ENCODE data around the gene CALHM3. TPM values are rescaled to one million over a fixed set of nuclear protein-coding genes. Genes with fewer than 3 reads are reported as not detected.

CALHM3 gene
- total and polyA plus RNA-seq, 2 donors (not counting 3 experiments of a cell fraction or from before 2014, with no cell fraction given) = not detected

DNA sequence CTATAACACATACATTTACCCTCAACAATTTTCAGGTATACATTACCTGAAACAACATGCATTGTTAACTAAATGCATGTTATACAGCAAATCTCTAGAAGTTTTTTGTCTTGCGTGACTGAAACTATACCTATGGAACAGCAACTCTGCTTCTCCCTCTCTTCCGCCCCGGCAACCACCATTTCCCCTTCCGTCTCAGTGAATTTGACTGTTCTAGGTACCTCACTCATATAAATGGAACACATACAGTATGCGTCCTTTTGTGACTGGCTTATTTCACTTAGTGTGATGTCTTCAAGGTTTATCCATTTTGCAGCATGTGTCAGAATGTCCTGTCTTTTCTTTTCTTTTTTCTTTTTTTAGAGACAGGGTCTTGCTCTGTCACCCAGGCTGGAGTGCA, 49.4 kb downstream of the CALHM3 start:
- Histone ChIP-seq H3K79me2 (ENCODE audit: control insufficient read depth, insufficient read depth, low read length) (no peaks in the 10 kb centered on the region), H3K36me3 (ENCODE audit: control insufficient read depth in 2 of 2, extremely low read depth in 1 of 2, insufficient read depth in 2 of 2, low read length in 2 of 2) (peaks cover 16 to 27% of the 10 kb centered on the region in 2 experiments), H4K20me1 (replicated peaks; ENCODE audit: control insufficient read depth, extremely low read depth, insufficient read depth, low read length) (no peaks in the 10 kb centered on the region), H3K9ac (replicated peaks; ENCODE audit: extremely low read depth, insufficient read depth, low read length) (no peak overlapping the region), H3K27ac (ENCODE audit: insufficient read depth, low read depth, low read length) (no peak overlapping the region), H3K27me3 (ENCODE audit: control insufficient read depth in 2 of 2, insufficient read depth in 2 of 2, low read length in 2 of 2) (no peaks in the 10 kb centered on the region), H2AFZ (ENCODE audit: low read depth, low read length) (no peak overlapping the region), H3K9me3 (replicated peaks; ENCODE audit: control insufficient read depth, insufficient read depth, low read length) (no peaks in the 10 kb centered on the region), H3K4me1 (ENCODE audit: control insufficient read depth, extremely low read depth, insufficient read depth, low read length) (peaks cover 9% of the 10 kb centered on the region), H3K4me3 (replicated peaks in 1 of 3; ENCODE audit: insufficient read depth in 1 of 3, low read depth in 1 of 3, low read length in 3 of 3) (no peak overlapping the region), H3K9me1 (replicated peaks; ENCODE audit: control insufficient read depth, extremely low read depth, insufficient read depth, low read length) (no peaks in the 10 kb centered on the region), H3K4me2 (ENCODE audit: insufficient read depth, low read length) (no peak overlapping the region)
- ChIA-PET CTCF (no interaction called here), POLR2A (no interaction called here)
- intact Hi-C loops (cut with micrococcal nuclease) (loop anchor here (5.0 to 10.0 kb wide), 2 partner anchors 53 to 255 kb away; no protein-coding TSS in a partner anchor), dilution Hi-C loops (cut with MboI; ENCODE audit: extremely low pct_ligation_motif_present, low sequenced_read_pairs) (no loop called here)
- FAIRE-seq (no peak), DNase-seq (ENCODE audit: low read depth, low spot score) (no peak)
- BruUV-seq (replicated peaks) = no TSS peak
- TF ChIP-seq, protein P1, sequence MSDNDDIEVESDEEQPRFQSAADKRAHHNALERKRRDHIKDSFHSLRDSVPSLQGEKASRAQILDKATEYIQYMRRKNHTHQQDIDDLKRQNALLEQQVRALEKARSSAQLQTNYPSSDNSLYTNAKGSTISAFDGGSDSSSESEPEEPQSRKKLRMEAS (IDR thresholded peaks at IDR 0.05; ENCODE audit: insufficient read depth, insufficient read length) = no peak
- TF ChIP-seq, protein P2, sequence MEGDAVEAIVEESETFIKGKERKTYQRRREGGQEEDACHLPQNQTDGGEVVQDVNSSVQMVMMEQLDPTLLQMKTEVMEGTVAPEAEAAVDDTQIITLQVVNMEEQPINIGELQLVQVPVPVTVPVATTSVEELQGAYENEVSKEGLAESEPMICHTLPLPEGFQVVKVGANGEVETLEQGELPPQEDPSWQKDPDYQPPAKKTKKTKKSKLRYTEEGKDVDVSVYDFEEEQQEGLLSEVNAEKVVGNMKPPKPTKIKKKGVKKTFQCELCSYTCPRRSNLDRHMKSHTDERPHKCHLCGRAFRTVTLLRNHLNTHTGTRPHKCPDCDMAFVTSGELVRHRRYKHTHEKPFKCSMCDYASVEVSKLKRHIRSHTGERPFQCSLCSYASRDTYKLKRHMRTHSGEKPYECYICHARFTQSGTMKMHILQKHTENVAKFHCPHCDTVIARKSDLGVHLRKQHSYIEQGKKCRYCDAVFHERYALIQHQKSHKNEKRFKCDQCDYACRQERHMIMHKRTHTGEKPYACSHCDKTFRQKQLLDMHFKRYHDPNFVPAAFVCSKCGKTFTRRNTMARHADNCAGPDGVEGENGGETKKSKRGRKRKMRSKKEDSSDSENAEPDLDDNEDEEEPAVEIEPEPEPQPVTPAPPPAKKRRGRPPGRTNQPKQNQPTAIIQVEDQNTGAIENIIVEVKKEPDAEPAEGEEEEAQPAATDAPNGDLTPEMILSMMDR (IDR thresholded peaks at IDR 0.05; ENCODE audit: extremely low read depth in 1 of 2, insufficient read depth in 1 of 2, low read depth in 1 of 2, low read length in 2 of 2) = no peak
- TF ChIP-seq POLR2AphosphoS5 (IDR thresholded peaks at IDR 0.05; ENCODE audit: insufficient read depth, low read depth, low read length) = no peak
- no peak for TF ChIP-seq MYC (IDR thresholded peaks at IDR 0.05; ENCODE audit: low read depth, low read length)
- TF ChIP-seq GATA2 (IDR thresholded peaks at IDR 0.05; ENCODE audit: insufficient read depth, insufficient read length, low read depth, low read length) = no peak
- TF ChIP-seq JUN (IDR thresholded peaks at IDR 0.05; ENCODE audit: borderline replicate concordance, insufficient read depth, insufficient read length, low read depth) = no peak
- no peak for TF ChIP-seq FOS (IDR thresholded peaks at IDR 0.05; ENCODE audit: borderline replicate concordance, insufficient read depth, low read length)
- no peak for TF ChIP-seq POLR2A (IDR thresholded peaks at IDR 0.05; ENCODE audit: low read depth, low read length)
- TF ChIP-seq EZH2 (IDR thresholded peaks at IDR 0.05; ENCODE audit: borderline replicate concordance, low read depth, low read length, severe bottlenecking) = no peak
